OCI-LY1 (cell line): ENCODE data around the gene PACC1.

Experiments used
- EZH2 ChIP-seq: fragments of 200-600 bp; sonication (generic), shearing (Covaris generic); IDR thresholded peaks from 2 replicates; pipeline ENCODE4 v1.8.0; 2017; ENCODE audit warnings: borderline replicate concordance, mixed run types, mild to moderate bottlenecking, antibody characterized with exemption, low read length, moderate library complexity, mixed read lengths
- TF ChIP-seq, protein P1 (sequence below): fragments of 200-600 bp; sonication (generic), shearing (Covaris generic); IDR thresholded peaks from 2 replicates; pipeline ENCODE4 v1.5.1; 2017; ENCODE audit warnings: mild to moderate bottlenecking, antibody characterized with exemption, low read length, moderate library complexity, mixed read lengths

DNA sequence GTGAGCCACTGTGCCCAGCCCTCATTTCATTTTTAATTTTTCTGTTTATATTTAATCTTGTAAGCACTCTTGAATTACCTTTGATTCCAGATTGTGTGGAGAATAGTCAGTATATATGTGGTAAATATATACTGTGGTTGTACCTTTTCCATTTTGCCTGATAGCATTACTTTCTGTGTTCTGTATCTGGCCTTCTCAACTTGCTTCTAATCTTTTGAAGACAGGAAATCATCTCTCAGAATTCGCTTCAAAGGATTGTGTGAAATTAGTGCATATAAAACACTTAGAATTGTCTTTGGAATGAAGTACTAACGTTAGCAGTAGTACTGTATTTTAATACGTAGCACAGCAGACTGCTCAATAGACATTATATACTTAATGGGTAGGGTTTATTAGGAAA is 91.6 kb downstream of the PACC1 start:
- TF ChIP-seq, protein P1, sequence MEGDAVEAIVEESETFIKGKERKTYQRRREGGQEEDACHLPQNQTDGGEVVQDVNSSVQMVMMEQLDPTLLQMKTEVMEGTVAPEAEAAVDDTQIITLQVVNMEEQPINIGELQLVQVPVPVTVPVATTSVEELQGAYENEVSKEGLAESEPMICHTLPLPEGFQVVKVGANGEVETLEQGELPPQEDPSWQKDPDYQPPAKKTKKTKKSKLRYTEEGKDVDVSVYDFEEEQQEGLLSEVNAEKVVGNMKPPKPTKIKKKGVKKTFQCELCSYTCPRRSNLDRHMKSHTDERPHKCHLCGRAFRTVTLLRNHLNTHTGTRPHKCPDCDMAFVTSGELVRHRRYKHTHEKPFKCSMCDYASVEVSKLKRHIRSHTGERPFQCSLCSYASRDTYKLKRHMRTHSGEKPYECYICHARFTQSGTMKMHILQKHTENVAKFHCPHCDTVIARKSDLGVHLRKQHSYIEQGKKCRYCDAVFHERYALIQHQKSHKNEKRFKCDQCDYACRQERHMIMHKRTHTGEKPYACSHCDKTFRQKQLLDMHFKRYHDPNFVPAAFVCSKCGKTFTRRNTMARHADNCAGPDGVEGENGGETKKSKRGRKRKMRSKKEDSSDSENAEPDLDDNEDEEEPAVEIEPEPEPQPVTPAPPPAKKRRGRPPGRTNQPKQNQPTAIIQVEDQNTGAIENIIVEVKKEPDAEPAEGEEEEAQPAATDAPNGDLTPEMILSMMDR: no peak
- TF ChIP-seq EZH2: no peak
